ENCODE measurements around the gene DMWD. TPM values are rescaled to one million over a fixed set of nuclear protein-coding genes. Genes with fewer than 3 reads are reported as not detected.
A peak's percentile ranks its signal among the peaks of the same experiment; 100 is the strongest.

Gene DMWD
- total RNA-seq, 1 donor from 2014 or later = 91.0 TPM

DNA sequence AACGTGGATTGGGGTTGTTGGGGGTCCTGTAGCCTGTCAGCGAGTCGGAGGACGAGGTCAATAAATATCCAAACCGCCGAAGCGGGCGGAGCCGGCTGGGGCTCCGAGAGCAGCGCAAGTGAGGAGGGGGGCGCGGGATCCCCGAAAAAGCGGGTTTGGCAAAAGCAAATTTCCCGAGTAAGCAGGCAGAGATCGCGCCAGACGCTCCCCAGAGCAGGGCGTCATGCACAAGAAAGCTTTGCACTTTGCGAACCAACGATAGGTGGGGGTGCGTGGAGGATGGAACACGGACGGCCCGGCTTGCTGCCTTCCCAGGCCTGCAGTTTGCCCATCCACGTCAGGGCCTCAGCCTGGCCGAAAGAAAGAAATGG is 22.8 kb downstream of the DMWD start:
- TF ChIP-seq, protein P1, sequence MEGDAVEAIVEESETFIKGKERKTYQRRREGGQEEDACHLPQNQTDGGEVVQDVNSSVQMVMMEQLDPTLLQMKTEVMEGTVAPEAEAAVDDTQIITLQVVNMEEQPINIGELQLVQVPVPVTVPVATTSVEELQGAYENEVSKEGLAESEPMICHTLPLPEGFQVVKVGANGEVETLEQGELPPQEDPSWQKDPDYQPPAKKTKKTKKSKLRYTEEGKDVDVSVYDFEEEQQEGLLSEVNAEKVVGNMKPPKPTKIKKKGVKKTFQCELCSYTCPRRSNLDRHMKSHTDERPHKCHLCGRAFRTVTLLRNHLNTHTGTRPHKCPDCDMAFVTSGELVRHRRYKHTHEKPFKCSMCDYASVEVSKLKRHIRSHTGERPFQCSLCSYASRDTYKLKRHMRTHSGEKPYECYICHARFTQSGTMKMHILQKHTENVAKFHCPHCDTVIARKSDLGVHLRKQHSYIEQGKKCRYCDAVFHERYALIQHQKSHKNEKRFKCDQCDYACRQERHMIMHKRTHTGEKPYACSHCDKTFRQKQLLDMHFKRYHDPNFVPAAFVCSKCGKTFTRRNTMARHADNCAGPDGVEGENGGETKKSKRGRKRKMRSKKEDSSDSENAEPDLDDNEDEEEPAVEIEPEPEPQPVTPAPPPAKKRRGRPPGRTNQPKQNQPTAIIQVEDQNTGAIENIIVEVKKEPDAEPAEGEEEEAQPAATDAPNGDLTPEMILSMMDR (IDR thresholded peaks at IDR 0.05) = no peak

DNA sequence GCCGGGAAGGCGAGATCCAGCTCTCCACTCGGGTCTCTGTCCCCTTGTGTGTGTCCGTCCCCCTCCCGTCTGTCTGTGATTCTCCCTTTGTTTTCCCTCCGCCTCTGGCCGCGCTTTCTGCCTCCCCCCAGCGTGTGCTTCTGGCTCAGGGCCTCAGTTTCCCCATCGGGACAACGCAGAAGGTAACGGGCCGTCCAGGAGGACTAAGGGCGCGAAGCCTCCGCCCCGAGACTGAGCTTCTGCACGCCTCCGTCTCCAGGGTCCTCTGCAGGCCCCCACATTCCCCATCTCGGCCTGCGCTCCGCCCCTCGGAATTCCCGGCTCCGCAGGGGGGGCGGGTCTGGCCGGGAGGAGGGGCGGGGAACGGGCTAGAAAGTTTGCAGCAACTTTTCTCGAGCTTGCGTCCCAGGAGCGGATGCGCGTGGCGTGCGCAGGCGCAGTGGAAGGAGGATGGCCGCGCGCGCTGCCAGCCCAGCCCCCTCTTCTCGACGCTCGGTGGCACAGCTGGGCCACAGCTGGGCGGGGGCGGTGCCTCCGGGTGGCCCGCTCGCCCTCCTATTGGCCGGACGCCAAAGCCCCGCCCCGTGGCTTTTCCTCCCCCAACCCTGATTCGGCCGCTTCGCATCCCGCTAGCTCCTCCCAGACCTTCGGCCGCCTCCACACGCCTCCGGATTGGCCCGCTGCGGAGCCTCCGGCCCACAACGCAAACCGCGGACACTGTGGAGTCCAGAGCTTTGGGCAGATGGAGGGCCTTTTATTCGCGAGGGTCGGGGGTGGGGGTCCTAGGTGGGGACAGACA is 23.5 kb downstream of the DMWD start, which contains the start of gene SIX5:
Gene SIX5, minus strand, starts transcription at position 269 of the 799 bp plus-strand sequence. CDS start 408 bp downstream, outside the sequence.
- H3K9me3 Mint-ChIP-seq (ENCODE audit: unreplicated experiment) = no peaks in the 10 kb centered on the region

More for the DNA sequence above, 22.8 kb downstream of the DMWD start:
- peaks cover 14% of the 10 kb centered on the region for H3K36me3 Mint-ChIP-seq (ENCODE audit: unreplicated experiment)
- DNase-seq (ENCODE audit: extremely low spot score, unreplicated experiment) = no peak
- H3K9me3 Mint-ChIP-seq (ENCODE audit: unreplicated experiment) = no peaks in the 10 kb centered on the region
- peak overlapping the region; percentile 94 for H3K4me3 Mint-ChIP-seq (ENCODE audit: unreplicated experiment)
- peaks cover 27% of the 10 kb centered on the region for H3K4me1 Mint-ChIP-seq (ENCODE audit: unreplicated experiment)
- peak overlapping the region; percentile 98 for H3K27ac Mint-ChIP-seq (ENCODE audit: unreplicated experiment)
- H3K27me3 Mint-ChIP-seq (ENCODE audit: unreplicated experiment) = no peaks in the 10 kb centered on the region

DNA sequence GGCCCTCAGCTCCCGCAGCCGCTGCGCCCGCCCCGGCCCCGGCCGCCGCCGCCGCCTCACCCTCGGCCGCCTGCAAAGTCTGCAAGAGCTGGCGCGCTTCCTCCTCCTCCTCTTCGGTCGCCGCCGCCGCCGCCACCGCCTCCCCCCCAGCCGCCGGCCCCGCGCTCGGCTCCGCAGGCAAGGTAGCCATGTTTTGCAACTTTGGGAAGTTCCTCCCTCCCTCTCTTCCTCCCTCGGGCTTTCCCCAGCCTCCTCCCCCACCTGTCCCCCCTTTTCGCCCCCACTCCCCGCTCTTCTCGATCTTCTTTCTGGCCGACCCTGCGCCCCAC is 24.0 kb downstream of the DMWD start:
- Mint-ChIP-seq H3K27ac (ENCODE audit: unreplicated experiment) (peak overlapping the region; percentile 99), H3K27me3 (ENCODE audit: unreplicated experiment) (no peaks in the 10 kb centered on the region), H3K9me3 (ENCODE audit: unreplicated experiment) (no peaks in the 10 kb centered on the region), H3K36me3 (ENCODE audit: unreplicated experiment) (peaks cover 11% of the 10 kb centered on the region), H3K4me1 (ENCODE audit: unreplicated experiment) (peaks cover 32% of the 10 kb centered on the region), H3K4me3 (ENCODE audit: unreplicated experiment) (peak overlapping the region; percentile 94)
- TF ChIP-seq, protein P1 (IDR thresholded peaks at IDR 0.05) = no peak
- no peak for DNase-seq (ENCODE audit: extremely low spot score, unreplicated experiment)

More for the DNA sequence above, 23.5 kb downstream of the DMWD start, which contains the start of gene SIX5:
- H3K4me1 Mint-ChIP-seq (ENCODE audit: unreplicated experiment) = peaks cover 32% of the 10 kb centered on the region
- DNase-seq (ENCODE audit: extremely low spot score, unreplicated experiment) = peak; percentile 100
- H3K4me3 Mint-ChIP-seq (ENCODE audit: unreplicated experiment) = peak within 1 kb of the TSS; percentile 94
- peaks cover 11% of the 10 kb centered on the region for H3K36me3 Mint-ChIP-seq (ENCODE audit: unreplicated experiment)
- H3K27ac Mint-ChIP-seq (ENCODE audit: unreplicated experiment) = peak within 1 kb of the TSS; percentile 99
- TF ChIP-seq, protein P1 (IDR thresholded peaks at IDR 0.05) = no peak
- no peaks in the 10 kb centered on the region for H3K27me3 Mint-ChIP-seq (ENCODE audit: unreplicated experiment)

DNA sequence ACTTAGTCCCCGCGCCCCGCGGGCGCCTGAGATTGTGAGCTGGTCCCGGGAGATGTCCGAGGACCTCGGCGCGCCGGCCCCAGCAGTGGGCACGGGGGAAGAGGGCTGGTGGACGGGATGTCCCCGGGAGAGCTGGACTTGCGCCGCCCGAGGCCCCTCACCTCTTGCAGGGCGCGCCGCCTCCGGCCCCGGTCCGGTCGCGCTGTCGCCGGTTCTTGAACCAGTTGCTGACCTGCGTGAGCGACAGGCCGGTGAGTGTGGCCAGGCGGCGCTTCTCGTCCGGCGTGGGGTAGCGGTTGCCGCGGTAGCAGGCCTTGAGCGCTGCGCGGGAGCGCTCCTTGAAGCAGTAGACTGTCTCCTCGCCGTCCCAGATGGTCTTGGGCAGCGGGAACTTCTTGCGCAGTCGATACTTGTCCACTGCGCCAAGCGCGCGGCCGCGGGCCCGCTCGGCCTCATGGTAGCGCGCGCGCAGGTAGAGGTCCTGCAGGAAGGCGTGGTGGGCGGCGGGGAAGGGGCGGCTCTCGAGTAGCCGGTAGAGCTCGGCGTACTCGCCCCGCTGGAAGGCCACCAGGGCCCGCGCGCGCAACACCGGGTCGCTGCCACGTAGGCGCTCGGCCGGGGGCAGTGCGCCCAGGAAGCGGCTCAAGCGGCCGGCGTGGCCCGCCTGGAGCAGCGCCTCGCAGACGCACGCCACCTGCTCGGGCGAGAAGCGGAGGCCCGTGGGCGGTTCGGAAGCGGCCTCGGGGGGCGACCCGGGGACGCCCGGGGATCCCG is 24.6 kb downstream of the DMWD start:
- Mint-ChIP-seq H3K4me3 (ENCODE audit: unreplicated experiment) (peak overlapping the region; percentile 85), H3K36me3 (ENCODE audit: unreplicated experiment) (peaks cover 7% of the 10 kb centered on the region), H3K27ac (ENCODE audit: unreplicated experiment) (peak overlapping the region; percentile 90), H3K27me3 (ENCODE audit: unreplicated experiment) (no peaks in the 10 kb centered on the region), H3K9me3 (ENCODE audit: unreplicated experiment) (no peaks in the 10 kb centered on the region), H3K4me1 (ENCODE audit: unreplicated experiment) (peaks cover 32% of the 10 kb centered on the region)
- DNase-seq (ENCODE audit: extremely low spot score, unreplicated experiment) = no peak
- TF ChIP-seq, protein P1 (IDR thresholded peaks at IDR 0.05) = no peak

DNA sequence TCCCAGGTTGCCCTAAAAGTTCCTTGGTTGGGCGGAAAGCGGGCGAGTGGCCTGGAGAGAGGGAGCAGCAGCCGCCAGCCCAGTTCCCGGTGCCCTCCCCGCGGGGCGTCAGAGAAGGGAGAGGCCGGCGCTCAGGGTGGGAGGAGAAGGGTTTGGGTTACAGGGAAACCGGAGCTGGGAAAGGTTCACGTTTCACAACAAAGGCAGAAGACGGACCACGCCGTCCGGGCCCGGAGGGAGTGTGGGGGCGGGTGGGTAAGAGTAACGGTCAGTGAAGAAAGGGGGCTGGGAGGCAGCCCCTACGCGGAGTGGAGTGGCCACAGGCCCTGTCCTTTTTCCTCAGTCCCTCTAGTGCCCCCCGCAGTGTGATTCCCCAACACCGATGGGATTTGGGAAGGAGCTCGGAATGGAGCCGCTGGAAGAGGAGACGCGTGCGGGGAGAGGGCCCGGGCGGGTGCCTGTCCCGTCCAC is 25.2 kb downstream of the DMWD start:
- Mint-ChIP-seq H3K4me3 (ENCODE audit: unreplicated experiment) (peak overlapping the region; percentile 85), H3K4me1 (ENCODE audit: unreplicated experiment) (peaks cover 32% of the 10 kb centered on the region), H3K36me3 (ENCODE audit: unreplicated experiment) (peaks cover 7% of the 10 kb centered on the region), H3K27me3 (ENCODE audit: unreplicated experiment) (no peaks in the 10 kb centered on the region), H3K27ac (ENCODE audit: unreplicated experiment) (peak overlapping the region; percentile 90), H3K9me3 (ENCODE audit: unreplicated experiment) (no peaks in the 10 kb centered on the region)
- TF ChIP-seq, protein P1 (IDR thresholded peaks at IDR 0.05) = no peak
- DNase-seq (ENCODE audit: extremely low spot score, unreplicated experiment) = peak; percentile 93
